ENCODE data around the gene COL9A3.
"Not testable (repeated sequence)": the region's sequence is repeated elsewhere in the genome, so short reads cannot be mapped to it uniquely, and the experiment has no call there.

Gene COL9A3

GRCh38 chr20:62844182-62844581 is 27.3 kb downstream of the COL9A3 start:
- DNase-seq (ENCODE audit: low spot score in 2 of 2), result no peak
- Histone ChIP-seq H3K4me1 (no peaks in the 10 kb centered on the region), H3K9me3 (no peaks in the 10 kb centered on the region), H3K36me3 (replicated peaks) (peaks cover 8% of the 10 kb centered on the region), H3K27me3 (ENCODE audit: low read depth) (no peaks in the 10 kb centered on the region), H3K4me3 (no peak overlapping the region)
- in situ Hi-C loops (cut with MboI; ENCODE audit: low sequenced_read_pairs), result no loop called here

GRCh38 chr20:62845416-62846160 is 28.7 kb downstream of the COL9A3 start:
- Histone ChIP-seq H3K36me3 (replicated peaks) (peaks cover 11% of the 10 kb centered on the region), H3K4me1 (no peaks in the 10 kb centered on the region), H3K27me3 (ENCODE audit: low read depth) (no peaks in the 10 kb centered on the region), H3K4me3 (no peak overlapping the region), H3K9me3 (no peaks in the 10 kb centered on the region)
- in situ Hi-C loops (cut with MboI; ENCODE audit: low sequenced_read_pairs), result no loop called here
- DNase-seq (ENCODE audit: low spot score in 2 of 2), result no peak

- no peak for DNase-seq (ENCODE audit: low spot score in 2 of 2)
- Histone ChIP-seq H3K4me3 (no peak overlapping the region), H3K9me3 (no peaks in the 10 kb centered on the region), H3K36me3 (replicated peaks) (peaks cover 13% of the 10 kb centered on the region), H3K4me1 (no peaks in the 10 kb centered on the region), H3K27me3 (ENCODE audit: low read depth) (no peaks in the 10 kb centered on the region)
- in situ Hi-C loops (cut with MboI; ENCODE audit: low sequenced_read_pairs), result no loop called here
Observed at GRCh38 chr20:62846166-62846890, 29.5 kb downstream of the COL9A3 start.

GRCh38 chr20:62848917-62849316 is 32.1 kb downstream of the COL9A3 start:
- H3K4me1 ChIP-seq; in situ Hi-C loops (cut with MboI; ENCODE audit: low sequenced_read_pairs); H3K9me3 ChIP-seq; DNase-seq (ENCODE audit: low spot score in 2 of 2); H3K27me3 ChIP-seq (ENCODE audit: low read depth); H3K4me3 ChIP-seq: not testable (repeated sequence)
- H3K36me3 ChIP-seq (replicated peaks), result peaks cover 27% of the 10 kb centered on the region

- no peak for DNase-seq (ENCODE audit: low spot score in 2 of 2)
- in situ Hi-C loops (cut with MboI; ENCODE audit: low sequenced_read_pairs), result no loop called here
- Histone ChIP-seq H3K4me3 (no peak overlapping the region), H3K36me3 (replicated peaks) (peaks cover 32% of the 10 kb centered on the region), H3K27me3 (ENCODE audit: low read depth) (no peaks in the 10 kb centered on the region), H3K9me3 (no peaks in the 10 kb centered on the region), H3K4me1 (no peaks in the 10 kb centered on the region)
Observed at GRCh38 chr20:62849431-62849830, 32.6 kb downstream of the COL9A3 start.

GRCh38 chr20:62850333-62850974 is 33.6 kb downstream of the COL9A3 start:
- H3K27me3 ChIP-seq (ENCODE audit: low read depth), result no peaks in the 10 kb centered on the region
- H3K36me3 ChIP-seq (replicated peaks), result peaks cover 39% of the 10 kb centered on the region
- DNase-seq (ENCODE audit: low spot score in 2 of 2), result no peak
- no peak overlapping the region for H3K4me3 ChIP-seq
- H3K9me3 ChIP-seq, result no peaks in the 10 kb centered on the region
- no peaks in the 10 kb centered on the region for H3K4me1 ChIP-seq
- in situ Hi-C loops (cut with MboI; ENCODE audit: low sequenced_read_pairs), result no loop called here

- in situ Hi-C loops (cut with MboI; ENCODE audit: low sequenced_read_pairs), result no loop called here
- Histone ChIP-seq H3K9me3 (no peaks in the 10 kb centered on the region), H3K36me3 (replicated peaks) (peaks cover 49% of the 10 kb centered on the region), H3K4me1 (no peaks in the 10 kb centered on the region), H3K4me3 (no peak overlapping the region), H3K27me3 (ENCODE audit: low read depth) (no peaks in the 10 kb centered on the region)
- no peak for DNase-seq (ENCODE audit: low spot score in 2 of 2)
Observed at GRCh38 chr20:62852196-62852595, 35.3 kb downstream of the COL9A3 start.

- Histone ChIP-seq H3K4me3 (no peak overlapping the region), H3K9me3 (no peaks in the 10 kb centered on the region), H3K27me3 (ENCODE audit: low read depth) (no peaks in the 10 kb centered on the region), H3K36me3 (replicated peaks) (peaks cover 55% of the 10 kb centered on the region), H3K4me1 (no peaks in the 10 kb centered on the region)
- no peak for DNase-seq (ENCODE audit: low spot score in 2 of 2)
- in situ Hi-C loops (cut with MboI; ENCODE audit: low sequenced_read_pairs), result no loop called here
Observed at GRCh38 chr20:62852841-62853240, 36.0 kb downstream of the COL9A3 start.

- DNase-seq (ENCODE audit: low spot score in 2 of 2); in situ Hi-C loops (cut with MboI; ENCODE audit: low sequenced_read_pairs); H3K27me3 ChIP-seq (ENCODE audit: low read depth); H3K4me1 ChIP-seq; H3K9me3 ChIP-seq; H3K4me3 ChIP-seq: not testable (repeated sequence)
- peaks cover 56% of the 10 kb centered on the region for H3K36me3 ChIP-seq (replicated peaks)
Observed at GRCh38 chr20:62853304-62853703, 36.5 kb downstream of the COL9A3 start.

- Histone ChIP-seq H3K4me1 (no peaks in the 10 kb centered on the region), H3K36me3 (replicated peaks) (peaks cover 59% of the 10 kb centered on the region), H3K27me3 (ENCODE audit: low read depth) (no peaks in the 10 kb centered on the region), H3K9me3 (no peaks in the 10 kb centered on the region), H3K4me3 (no peak overlapping the region)
- in situ Hi-C loops (cut with MboI; ENCODE audit: low sequenced_read_pairs), result no loop called here
- no peak for DNase-seq (ENCODE audit: low spot score in 2 of 2)
Observed at GRCh38 chr20:62854121-62854520, 37.3 kb downstream of the COL9A3 start.

- H3K4me3 ChIP-seq, result no peak overlapping the region
- H3K9me3 ChIP-seq, result no peaks in the 10 kb centered on the region
- H3K27me3 ChIP-seq (ENCODE audit: low read depth), result no peaks in the 10 kb centered on the region
- H3K4me1 ChIP-seq, result peaks cover 5% of the 10 kb centered on the region
- DNase-seq (ENCODE audit: low spot score in 2 of 2), result no peak
- peaks cover 58% of the 10 kb centered on the region for H3K36me3 ChIP-seq (replicated peaks)
- in situ Hi-C loops (cut with MboI; ENCODE audit: low sequenced_read_pairs), result no loop called here
Observed at GRCh38 chr20:62855120-62855519, 38.3 kb downstream of the COL9A3 start.

GRCh38 chr20:62856931-62857619 is 40.2 kb downstream of the COL9A3 start:
- in situ Hi-C loops (cut with MboI; ENCODE audit: low sequenced_read_pairs), result no loop called here
- peaks cover 53% of the 10 kb centered on the region for H3K36me3 ChIP-seq (replicated peaks)
- peaks cover 8% of the 10 kb centered on the region for H3K4me1 ChIP-seq
- no peaks in the 10 kb centered on the region for H3K27me3 ChIP-seq (ENCODE audit: low read depth)
- DNase-seq (ENCODE audit: low spot score in 2 of 2), result no peak
- no peaks in the 10 kb centered on the region for H3K9me3 ChIP-seq
- no peak overlapping the region for H3K4me3 ChIP-seq

GRCh38 chr20:62858058-62858830 is 41.4 kb downstream of the COL9A3 start:
- Histone ChIP-seq H3K36me3 (replicated peaks) (peaks cover 46% of the 10 kb centered on the region), H3K4me1 (peaks cover 15% of the 10 kb centered on the region), H3K27me3 (ENCODE audit: low read depth) (no peaks in the 10 kb centered on the region), H3K9me3 (no peaks in the 10 kb centered on the region), H3K4me3 (no peak overlapping the region)
- in situ Hi-C loops (cut with MboI; ENCODE audit: low sequenced_read_pairs), result no loop called here
- DNase-seq (ENCODE audit: low spot score in 2 of 2), result no peak
